HepG2 (cell line): ENCODE results near the gene SCFD1. TPM values are rescaled to one million over a fixed set of nuclear protein-coding genes. Genes with fewer than 3 reads are reported as not detected.

Source experiments
- ATAC-seq: fragments of 200-7000 bp; cut with Tn5 transposase; 3 replicates; pipeline ENCODE4 v1.9.1; 2020; ENCODE audit warnings: mild to moderate bottlenecking, moderate library complexity
- BruUV-seq: library from RNA; stranded (reverse); fragments of 400-500 nt; replicated peaks from 2 replicates; lab custom pipeline; 2021; lab: Mats Ljungman, UMichigan
- CTCF ChIA-PET: fragments of 300-600 bp; formaldehyde crosslinking; extraction: SDS; loops from one replicate; lab custom pipeline; 2021; ENCODE audit warnings: low total read pairs, inconsistent platforms, low intra/inter-chr PET ratio; lab: Yijun Ruan, JAX
- POLR2A ChIA-PET: fragments of 350-600 bp; sonication (Branson Sonifier 250); formaldehyde crosslinking; loops from one replicate; lab custom pipeline; 2020; ENCODE audit warnings: antibody characterized with exemption, inconsistent platforms; lab: Yijun Ruan, JAX
- DNase-seq: peaks from one replicate; pipeline ENCODE4 v3.0.0-alpha.2; 2015; ENCODE audit warnings: low spot score
- FAIRE-seq: peaks from 3 replicates; lab custom pipeline; 2011; peaks lifted over from hg19 to GRCh38; lab: Jason Lieb, UNC
- H2AFZ ChIP-seq: one replicate; pipeline ENCODE4 v1.6.1; 2011; ENCODE audit warnings: low read length, inconsistent platforms
- H3K27ac ChIP-seq: fragments of 300-600 bp; 3 replicates; pipeline ENCODE4 v1.8.0; 2011; ENCODE audit warnings: mixed run types, mild to moderate bottlenecking, mixed read lengths, low read length, inconsistent platforms; ENCODE audit not compliant: insufficient read depth; ENCODE audit errors: extremely low read length
- H3K27me3 ChIP-seq, 2 experiments: fragments of 200-600 bp in 1 of 2; 2 replicates in 1 of 2; 3 replicates in 1 of 2; pipeline versions ENCODE4 v1.6.0 to v1.8.0; 2011; ENCODE audit warnings: low read length in 2 of 2, mild to moderate bottlenecking in 2 of 2, moderate library complexity in 2 of 2, inconsistent platforms in 1 of 2; ENCODE audit not compliant: insufficient read depth in 2 of 2, control insufficient read depth in 1 of 2
- H3K36me3 ChIP-seq, 2 experiments: fragments of 200-600 bp in 1 of 2; replicated peaks in 1 of 2; 2 replicates in 1 of 2; 3 replicates in 1 of 2; pipeline versions ENCODE4 v1.5.1 to v1.8.0; 2011; ENCODE audit warnings: low read length in 2 of 2, inconsistent platforms in 1 of 2; ENCODE audit not compliant: insufficient read depth in 2 of 2, control insufficient read depth in 1 of 2
- H3K4me1 ChIP-seq: 2 replicates; pipeline ENCODE4 v1.5.1; 2012; ENCODE audit warnings: low read length, inconsistent platforms; ENCODE audit not compliant: insufficient read depth
- H3K4me2 ChIP-seq: 2 replicates; pipeline ENCODE4 v1.6.0; 2011; ENCODE audit warnings: low read depth, low read length, inconsistent platforms
- H3K4me3 ChIP-seq, 3 experiments: fragments of 200-600 bp in 1 of 3; sonication (generic), shearing (Covaris generic) in 1 of 3; replicated peaks in 1 of 3; 2 replicates each; pipeline ENCODE4 v1.5.1; 2011 to 2016; ENCODE audit warnings: low read length in 3 of 3, inconsistent platforms in 2 of 3, low read depth in 2 of 3, mild to moderate bottlenecking in 2 of 3, control low read depth in 1 of 3, mixed read lengths in 1 of 3; ENCODE audit not compliant: insufficient read depth in 1 of 3
- H3K79me2 ChIP-seq: one replicate; pipeline ENCODE4 v1.6.1; 2011; ENCODE audit warnings: low read length, inconsistent platforms; ENCODE audit not compliant: insufficient read depth
- H3K9ac ChIP-seq: 2 replicates; pipeline ENCODE4 v1.6.0; 2011; ENCODE audit warnings: mild to moderate bottlenecking, low read depth, low read length, inconsistent platforms; ENCODE audit not compliant: insufficient read depth
- H3K9me3 ChIP-seq: 2 replicates; pipeline ENCODE4 v1.5.1; 2012; ENCODE audit warnings: mild to moderate bottlenecking, low read length
- H4K20me1 ChIP-seq: 2 replicates; pipeline ENCODE4 v1.6.0; 2011; ENCODE audit warnings: inconsistent platforms, mild to moderate bottlenecking, low read length, moderate library complexity; ENCODE audit not compliant: insufficient read depth
- ARID2 ChIP-seq: sonication (generic); formaldehyde crosslinking; IDR thresholded peaks from 2 replicates; pipeline ENCODE4 v1.8.1; 2022; ENCODE audit warnings: mild to moderate bottlenecking, missing genetic modification reagents, borderline replicate concordance
- ATF7 ChIP-seq, 2 experiments: fragments of 450-650 bp in 1 of 2; sonication (generic) in 1 of 2; formaldehyde crosslinking in 1 of 2; IDR thresholded peaks; 2 replicates each; pipeline versions ENCODE4 v1.4.0 to v1.6.1; 2016 to 2020; ENCODE audit warnings: antibody characterized with exemption in 1 of 2, mild to moderate bottlenecking in 1 of 2, missing genetic modification reagents in 1 of 2
- CEBPG ChIP-seq: IDR thresholded peaks from 2 replicates; pipeline ENCODE4 v1.6.1; 2016
- CENPT ChIP-seq: sonication (generic); formaldehyde crosslinking; IDR thresholded peaks from 2 replicates; pipeline ENCODE4 v1.8.0; 2022; ENCODE audit warnings: low read depth, mild to moderate bottlenecking, moderate library complexity, missing genetic modification reagents
- ESRRA ChIP-seq: sonication (generic); formaldehyde crosslinking; IDR thresholded peaks from 2 replicates; pipeline ENCODE4 v1.5.1; 2020; ENCODE audit warnings: mild to moderate bottlenecking, low read depth, missing genetic modification reagents
- GPN1 ChIP-seq: sonication (generic); formaldehyde crosslinking; IDR thresholded peaks from 2 replicates; pipeline ENCODE4 v1.5.1; 2020; ENCODE audit warnings: missing genetic modification reagents, borderline replicate concordance
- NR2F6 ChIP-seq, 2 experiments: IDR thresholded peaks; 2 replicates each; pipeline ENCODE4 v1.6.1; 2016; ENCODE audit warnings: antibody characterized with exemption in 1 of 2, mild to moderate bottlenecking in 1 of 2
- RNF2 ChIP-seq: fragments of 450-650 bp; conservative IDR thresholded peaks from 2 replicates; pipeline ENCODE4 v1.6.1; 2016; ENCODE audit warnings: low read depth
- SNAPC2 ChIP-seq: sonication (generic); formaldehyde crosslinking; IDR thresholded peaks from 2 replicates; pipeline ENCODE4 v1.8.1; 2022; ENCODE audit warnings: mild to moderate bottlenecking, missing genetic modification reagents
- SNAPC5 ChIP-seq: sonication (generic); formaldehyde crosslinking; IDR thresholded peaks from 2 replicates; pipeline ENCODE4 v1.8.1; 2023; ENCODE audit warnings: mild to moderate bottlenecking, missing genetic modification reagents, borderline replicate concordance
- SNRNP70 ChIP-seq: fragments of 200-400 bp; formaldehyde crosslinking; IDR thresholded peaks from 2 replicates; pipeline ENCODE4 v1.6.1; 2017; ENCODE audit warnings: mild to moderate bottlenecking, low read depth, low read length, moderate library complexity
- SRSF4 ChIP-seq: fragments of 200-400 bp; formaldehyde crosslinking; IDR thresholded peaks from one replicate; pipeline ENCODE4 v1.6.1; 2018; ENCODE audit warnings: mild to moderate bottlenecking, low read depth, low read length, moderate library complexity; ENCODE audit not compliant: poor library complexity, severe bottlenecking
- THAP7 ChIP-seq: sonication (generic); formaldehyde crosslinking; IDR thresholded peaks from 2 replicates; pipeline ENCODE4 v1.8.1; 2023; ENCODE audit warnings: mild to moderate bottlenecking, missing genetic modification reagents
- ZNF264 ChIP-seq: sonication (generic); formaldehyde crosslinking; IDR thresholded peaks from 2 replicates; pipeline ENCODE4 v1.4.0; 2020; ENCODE audit warnings: missing genetic modification reagents
- ZNF446 ChIP-seq: sonication (generic); formaldehyde crosslinking; IDR thresholded peaks from 2 replicates; pipeline ENCODE4 v1.5.0; 2020; ENCODE audit warnings: mild to moderate bottlenecking, missing genetic modification reagents
- ZNF549 ChIP-seq: sonication (generic); formaldehyde crosslinking; IDR thresholded peaks from 2 replicates; pipeline ENCODE4 v1.5.0; 2020; ENCODE audit warnings: missing genetic modification reagents
- ZNF567 ChIP-seq: sonication (generic); formaldehyde crosslinking; IDR thresholded peaks from 2 replicates; pipeline ENCODE4 v1.8.1; 2023; ENCODE audit warnings: mild to moderate bottlenecking, missing genetic modification reagents, borderline replicate concordance
- ZNF674 ChIP-seq: sonication (generic); formaldehyde crosslinking; IDR thresholded peaks from 2 replicates; pipeline ENCODE4 v1.5.0; 2020; ENCODE audit warnings: low read depth, mild to moderate bottlenecking, missing genetic modification reagents
- ZSCAN30 ChIP-seq: sonication (generic); formaldehyde crosslinking; IDR thresholded peaks from 2 replicates; pipeline ENCODE4 v1.5.0; 2020; ENCODE audit warnings: mild to moderate bottlenecking, missing genetic modification reagents
- WGBS: methylation state at CpG from one replicate; pipeline ENCODE4 v1.1.6; 2017; ENCODE audit warnings: low lambda C conversion rate; 5-methylcytosine and 5-hydroxymethylcytosine counted together
- in situ Hi-C: cut with HindIII; loops from 2 replicates; pipeline ENCODE4 v1.10.0; 2017; ENCODE audit warnings: low pct_unique_long_range_greater_than_20kb; ENCODE audit not compliant: extremely low pct_ligation_motif_present
- intact Hi-C: fragments of 100-400 bp; cut with micrococcal nuclease; formaldehyde crosslinking; loops from one replicate; pipeline ENCODE4 v1.10.0; 2022; ENCODE audit not compliant: unreplicated experiment
- polyA plus RNA-seq, 8 experiments: library from polyadenylated mRNA; depleted of rRNA in 3 of 8; stranded (reverse) in 7 of 8; unstranded in 1 of 8; fragments of >200 nt; fragmentation: Illumina TruSeq in 4 of 8; extraction: Trizol in 4 of 8; gene quantifications; 2 replicates each; pipeline versions ENCODE4 v1.2.1 to v1.2.3, GENCODE V29; 2011 to 2016; ENCODE audit warnings: low read depth in 4 of 8, missing spikeins in 1 of 8, mixed read lengths in 1 of 8; ENCODE audit not compliant: insufficient read depth in 1 of 8
- total RNA-seq, 5 experiments: library from RNA; depleted of rRNA; stranded (reverse); fragments of >200 nt; fragmentation: Illumina TruSeq; extraction: Trizol; gene quantifications; 2 replicates each; pipeline ENCODE4 v1.2.3, GENCODE V29; 2016; ENCODE audit warnings: low read depth in 1 of 5
- TF ChIP-seq, protein P1 (sequence below): sonication (generic); formaldehyde crosslinking; conservative IDR thresholded peaks from 2 replicates; pipeline ENCODE4 v1.4.0; 2020; ENCODE audit warnings: mild to moderate bottlenecking, missing genetic modification reagents, moderate library complexity
- TF ChIP-seq, protein P2 (sequence below): sonication (generic); formaldehyde crosslinking; IDR thresholded peaks from 2 replicates; pipeline ENCODE4 v1.4.0; 2020; ENCODE audit warnings: missing genetic modification reagents; ENCODE audit errors: not compliant biosample characterization

The SCFD1 gene
- total and polyA plus RNA-seq, 2 of the 13 experiments (the other 11 are each of a cell fraction or from before 2014, with no cell fraction given), result 235 to 256 TPM

GRCh38 chr14:30572771-30573170 lies 49.3 kb upstream of the SCFD1 start:
- BruUV-seq, result no TSS peak
- TF ChIP-seq NR2F6 (IDR thresholded peaks at IDR 0.05), result no peak
- TF ChIP-seq NR2F6 (CRISPR knock-in tag; IDR thresholded peaks at IDR 0.05), result no peak
- no peak for TF ChIP-seq THAP7 (CRISPR knock-in tag)
- 0 out of 2 replicates have a peak, but pooled peaks have one; percentile 7 for TF ChIP-seq ZNF549 (CRISPR knock-in tag)
- TF ChIP-seq SNAPC2, result 0 out of 2 replicates have a peak, but pooled peaks have one; percentile 30
- no peak for TF ChIP-seq ZNF567 (CRISPR knock-in tag)
- TF ChIP-seq SRSF4, result no peak
- TF ChIP-seq RNF2, result no peak
- peak; percentile 74; the same call in 1 of the 2 replicates for TF ChIP-seq SNAPC5 (CRISPR knock-in tag)
- 0 out of 2 replicates have a peak, but pooled peaks have one; percentile 2 for TF ChIP-seq ZNF264 (CRISPR knock-in tag)
- TF ChIP-seq CENPT, result no peak
- no peak for TF ChIP-seq CEBPG (CRISPR knock-in tag)
- no peak for TF ChIP-seq ATF7 (IDR thresholded peaks at IDR 0.05)
- TF ChIP-seq ATF7 (CRISPR knock-in tag; IDR thresholded peaks at IDR 0.05), result no peak
- no peak for TF ChIP-seq ZSCAN30 (CRISPR knock-in tag)
- peak; percentile 69; the same call in 1 of the 2 replicates for TF ChIP-seq ARID2 (CRISPR knock-in tag)
- no peak for TF ChIP-seq ESRRA (CRISPR knock-in tag)
- TF ChIP-seq, protein P1, sequence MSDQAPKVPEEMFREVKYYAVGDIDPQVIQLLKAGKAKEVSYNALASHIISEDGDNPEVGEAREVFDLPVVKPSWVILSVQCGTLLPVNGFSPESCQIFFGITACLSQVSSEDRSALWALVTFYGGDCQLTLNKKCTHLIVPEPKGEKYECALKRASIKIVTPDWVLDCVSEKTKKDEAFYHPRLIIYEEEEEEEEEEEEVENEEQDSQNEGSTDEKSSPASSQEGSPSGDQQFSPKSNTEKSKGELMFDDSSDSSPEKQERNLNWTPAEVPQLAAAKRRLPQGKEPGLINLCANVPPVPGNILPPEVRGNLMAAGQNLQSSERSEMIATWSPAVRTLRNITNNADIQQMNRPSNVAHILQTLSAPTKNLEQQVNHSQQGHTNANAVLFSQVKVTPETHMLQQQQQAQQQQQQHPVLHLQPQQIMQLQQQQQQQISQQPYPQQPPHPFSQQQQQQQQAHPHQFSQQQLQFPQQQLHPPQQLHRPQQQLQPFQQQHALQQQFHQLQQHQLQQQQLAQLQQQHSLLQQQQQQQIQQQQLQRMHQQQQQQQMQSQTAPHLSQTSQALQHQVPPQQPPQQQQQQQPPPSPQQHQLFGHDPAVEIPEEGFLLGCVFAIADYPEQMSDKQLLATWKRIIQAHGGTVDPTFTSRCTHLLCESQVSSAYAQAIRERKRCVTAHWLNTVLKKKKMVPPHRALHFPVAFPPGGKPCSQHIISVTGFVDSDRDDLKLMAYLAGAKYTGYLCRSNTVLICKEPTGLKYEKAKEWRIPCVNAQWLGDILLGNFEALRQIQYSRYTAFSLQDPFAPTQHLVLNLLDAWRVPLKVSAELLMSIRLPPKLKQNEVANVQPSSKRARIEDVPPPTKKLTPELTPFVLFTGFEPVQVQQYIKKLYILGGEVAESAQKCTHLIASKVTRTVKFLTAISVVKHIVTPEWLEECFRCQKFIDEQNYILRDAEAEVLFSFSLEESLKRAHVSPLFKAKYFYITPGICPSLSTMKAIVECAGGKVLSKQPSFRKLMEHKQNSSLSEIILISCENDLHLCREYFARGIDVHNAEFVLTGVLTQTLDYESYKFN, result no peak
- TF ChIP-seq, protein P2, sequence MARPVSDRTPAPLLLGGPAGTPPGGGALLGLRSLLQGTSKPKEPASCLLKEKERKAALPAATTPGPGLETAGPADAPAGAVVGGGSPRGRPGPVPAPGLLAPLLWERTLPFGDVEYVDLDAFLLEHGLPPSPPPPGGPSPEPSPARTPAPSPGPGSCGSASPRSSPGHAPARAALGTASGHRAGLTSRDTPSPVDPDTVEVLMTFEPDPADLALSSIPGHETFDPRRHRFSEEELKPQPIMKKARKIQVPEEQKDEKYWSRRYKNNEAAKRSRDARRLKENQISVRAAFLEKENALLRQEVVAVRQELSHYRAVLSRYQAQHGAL (CRISPR knock-in tag), result no peak
- TF ChIP-seq ZNF446 (CRISPR knock-in tag), result no peak
- no peak for TF ChIP-seq ZNF674 (CRISPR knock-in tag)
- 0 out of 2 replicates have a peak, but pooled peaks have one; percentile 56 for TF ChIP-seq SNRNP70
- TF ChIP-seq GPN1 (CRISPR knock-in tag), result no peak
- Histone ChIP-seq H3K36me3 (0 out of 5 replicates have a peak, but pooled peaks cover 0 to 8% of the 10 kb centered on the region in 2 experiments), H3K27ac (no peak overlapping the region), H3K4me3 (no peak overlapping the region), H3K27me3 (no peaks in the 10 kb centered on the region), H3K4me2 (no peak overlapping the region), H3K9me3 (no peaks in the 10 kb centered on the region), H4K20me1 (peaks cover 19% of the 10 kb centered on the region), H2AFZ (no peak overlapping the region), H3K9ac (no peak overlapping the region), H3K4me1 (peaks cover 40% of the 10 kb centered on the region), H3K79me2 (peaks cover 100% of the 10 kb centered on the region)
- ChIA-PET CTCF (no interaction called here), POLR2A (no interaction called here)
- 97% methylated on average over 1 of the region's 1 CpG for WGBS
- intact Hi-C loops (no loop called here), in situ Hi-C loops (no loop called here)
- DNase-seq, result no peak
- no peak for ATAC-seq
- no peak for FAIRE-seq
